HEK293 (cell line): Measurements from ENCODE around the gene ZFPL1.

ENCODE experiments used
- BCL11A ChIP-seq: fragments of 450-650 bp; formaldehyde crosslinking; IDR thresholded peaks from 2 replicates; pipeline ENCODE4 v1.5.1; 2016; ENCODE audit warnings: low read depth, missing biosample characterization, missing genetic modification characterization
- CTCF ChIP-seq: fragments of 450-650 bp; formaldehyde crosslinking; IDR thresholded peaks from 2 replicates; pipeline ENCODE4 v1.5.1; 2016; ENCODE audit warnings: missing biosample characterization, missing genetic modification characterization
- FEZF1 ChIP-seq: fragments of 450-650 bp; formaldehyde crosslinking; IDR thresholded peaks from 2 replicates; pipeline ENCODE4 v1.5.1; 2016; ENCODE audit warnings: missing biosample characterization, missing genetic modification characterization
- GLI4 ChIP-seq: fragments of 450-650 bp; formaldehyde crosslinking; IDR thresholded peaks from 2 replicates; pipeline ENCODE4 v1.5.1; 2016; ENCODE audit warnings: missing biosample characterization, missing genetic modification characterization
- IKZF3 ChIP-seq: fragments of 450-650 bp; IDR thresholded peaks from 2 replicates; pipeline ENCODE4 v1.5.0; 2018; ENCODE audit warnings: missing biosample characterization, mild to moderate bottlenecking, missing genetic modification characterization, moderate library complexity
- KLF1 ChIP-seq: fragments of 450-650 bp; formaldehyde crosslinking; IDR thresholded peaks from 2 replicates; pipeline ENCODE4 v1.5.1; 2016; ENCODE audit warnings: missing biosample characterization, missing genetic modification characterization
- KLF9 ChIP-seq: fragments of 450-650 bp; formaldehyde crosslinking; IDR thresholded peaks from 2 replicates; pipeline ENCODE4 v1.5.1; 2016; ENCODE audit warnings: missing biosample characterization, missing genetic modification characterization, low read depth
- MEIS1 ChIP-seq: sonication (generic); formaldehyde crosslinking; IDR thresholded peaks from 2 replicates; pipeline ENCODE4 v1.8.1; 2022; ENCODE audit warnings: missing genetic modification reagents, mild to moderate bottlenecking, borderline replicate concordance
- OVOL3 ChIP-seq: fragments of 450-650 bp; formaldehyde crosslinking; IDR thresholded peaks from 2 replicates; pipeline ENCODE4 v1.5.1; 2016; ENCODE audit warnings: missing biosample characterization, missing genetic modification characterization
- SP3 ChIP-seq: fragments of 450-650 bp; formaldehyde crosslinking; IDR thresholded peaks from 2 replicates; pipeline ENCODE4 v1.5.1; 2016; ENCODE audit warnings: missing biosample characterization, missing genetic modification characterization
- WT1 ChIP-seq: fragments of 450-650 bp; formaldehyde crosslinking; IDR thresholded peaks from 2 replicates; pipeline ENCODE4 v1.5.1; 2016; ENCODE audit warnings: missing biosample characterization, missing genetic modification characterization
- YY1 ChIP-seq: fragments of 450-650 bp; formaldehyde crosslinking; IDR thresholded peaks from 2 replicates; pipeline ENCODE4 v1.5.1; 2018; ENCODE audit warnings: missing biosample characterization, missing genetic modification characterization
- ZBTB48 ChIP-seq: fragments of 450-650 bp; formaldehyde crosslinking; IDR thresholded peaks from 2 replicates; pipeline ENCODE4 v1.5.1; 2016; ENCODE audit warnings: missing biosample characterization, missing genetic modification characterization
- ZBTB49 ChIP-seq: fragments of 450-650 bp; formaldehyde crosslinking; IDR thresholded peaks from 2 replicates; pipeline ENCODE4 v1.5.1; 2016; ENCODE audit warnings: missing biosample characterization, missing genetic modification characterization, low read depth
- ZBTB8A ChIP-seq: fragments of 450-650 bp; formaldehyde crosslinking; IDR thresholded peaks from 2 replicates; pipeline ENCODE4 v1.5.1; 2016; ENCODE audit warnings: missing biosample characterization, missing genetic modification characterization
- ZFP3 ChIP-seq: fragments of 450-650 bp; formaldehyde crosslinking; IDR thresholded peaks from 2 replicates; pipeline ENCODE4 v1.5.1; 2016; ENCODE audit warnings: low read depth, missing biosample characterization, missing genetic modification characterization
- ZNF138 ChIP-seq: fragments of 450-650 bp; formaldehyde crosslinking; IDR thresholded peaks from 2 replicates; pipeline ENCODE4 v1.5.1; 2016; ENCODE audit warnings: missing biosample characterization, missing genetic modification characterization, borderline replicate concordance
- ZNF146 ChIP-seq: fragments of 450-650 bp; formaldehyde crosslinking; IDR thresholded peaks from 2 replicates; pipeline ENCODE4 v1.5.1; 2016; ENCODE audit warnings: missing biosample characterization, missing genetic modification characterization
- ZNF174 ChIP-seq: fragments of 450-650 bp; formaldehyde crosslinking; IDR thresholded peaks from 2 replicates; pipeline ENCODE4 v1.5.0; 2017; ENCODE audit warnings: missing biosample characterization, mild to moderate bottlenecking, missing genetic modification characterization
- ZNF248 ChIP-seq: fragments of 450-650 bp; formaldehyde crosslinking; IDR thresholded peaks from 2 replicates; pipeline ENCODE4 v1.5.1; 2017; ENCODE audit warnings: missing biosample characterization, missing genetic modification characterization
- ZNF26 ChIP-seq: fragments of 450-650 bp; formaldehyde crosslinking; IDR thresholded peaks from 2 replicates; pipeline ENCODE4 v1.5.1; 2016; ENCODE audit warnings: missing biosample characterization, missing genetic modification characterization
- ZNF274 ChIP-seq, 2 experiments: fragments of 200-500 bp in 1 of 2; fragments of 450-650 bp in 1 of 2; sonication (Bioruptor generic) in 1 of 2; formaldehyde crosslinking in 1 of 2; IDR thresholded peaks; 2 replicates each; pipeline versions ENCODE4 v1.5.1 to v1.6.1; 2014 to 2016; ENCODE audit warnings: borderline replicate concordance in 1 of 2, inconsistent platforms in 1 of 2, low read length in 1 of 2, missing biosample characterization in 1 of 2, missing genetic modification characterization in 1 of 2
- ZNF311 ChIP-seq: fragments of 450-650 bp; formaldehyde crosslinking; IDR thresholded peaks from 2 replicates; pipeline ENCODE4 v1.5.1; 2017; ENCODE audit warnings: missing biosample characterization, missing genetic modification characterization, borderline replicate concordance
- ZNF350 ChIP-seq: fragments of 450-650 bp; formaldehyde crosslinking; IDR thresholded peaks from 2 replicates; pipeline ENCODE4 v1.5.0; 2017; ENCODE audit warnings: missing biosample characterization, mild to moderate bottlenecking, missing genetic modification characterization
- ZNF37A ChIP-seq: fragments of 450-650 bp; IDR thresholded peaks from 2 replicates; pipeline ENCODE4 v1.5.1; 2018; ENCODE audit warnings: missing biosample characterization, missing genetic modification characterization
- ZNF404 ChIP-seq: fragments of 450-650 bp; formaldehyde crosslinking; IDR thresholded peaks from 2 replicates; pipeline ENCODE4 v1.5.1; 2017; ENCODE audit warnings: missing biosample characterization, missing genetic modification characterization
- ZNF433 ChIP-seq: fragments of 450-650 bp; formaldehyde crosslinking; IDR thresholded peaks from 2 replicates; pipeline ENCODE4 v1.5.1; 2016; ENCODE audit warnings: missing biosample characterization, missing genetic modification characterization, low read depth
- ZNF514 ChIP-seq: fragments of 450-650 bp; formaldehyde crosslinking; IDR thresholded peaks from 2 replicates; pipeline ENCODE4 v1.5.1; 2016; ENCODE audit warnings: missing biosample characterization, missing genetic modification characterization
- ZNF530 ChIP-seq: fragments of 450-650 bp; formaldehyde crosslinking; IDR thresholded peaks from 2 replicates; pipeline ENCODE4 v1.5.1; 2016; ENCODE audit warnings: low read depth, missing biosample characterization, missing genetic modification characterization
- ZNF555 ChIP-seq: fragments of 450-650 bp; formaldehyde crosslinking; conservative IDR thresholded peaks from 2 replicates; pipeline ENCODE4 v1.5.1; 2017; ENCODE audit warnings: missing biosample characterization, mild to moderate bottlenecking, missing genetic modification characterization, inconsistent platforms
- ZNF560 ChIP-seq: fragments of 450-650 bp; formaldehyde crosslinking; IDR thresholded peaks from 2 replicates; pipeline ENCODE4 v1.5.1; 2017; ENCODE audit warnings: missing biosample characterization, missing genetic modification characterization, borderline replicate concordance
- ZNF561 ChIP-seq: fragments of 450-650 bp; IDR thresholded peaks from 2 replicates; pipeline ENCODE4 v1.5.1; 2018; ENCODE audit warnings: missing biosample characterization, missing genetic modification characterization, borderline replicate concordance
- ZNF654 ChIP-seq: fragments of 450-650 bp; formaldehyde crosslinking; IDR thresholded peaks from 2 replicates; pipeline ENCODE4 v1.5.1; 2016; ENCODE audit warnings: low read depth, missing biosample characterization, missing genetic modification characterization
- ZNF701 ChIP-seq: fragments of 450-650 bp; formaldehyde crosslinking; IDR thresholded peaks from 2 replicates; pipeline ENCODE4 v1.5.1; 2016; ENCODE audit warnings: missing biosample characterization, missing genetic modification characterization
- ZNF792 ChIP-seq: fragments of 450-650 bp; formaldehyde crosslinking; IDR thresholded peaks from 2 replicates; pipeline ENCODE4 v1.5.1; 2016; ENCODE audit warnings: missing biosample characterization, missing genetic modification characterization
- ZNF830 ChIP-seq: fragments of 450-650 bp; IDR thresholded peaks from 2 replicates; pipeline ENCODE4 v1.5.0; 2018; ENCODE audit warnings: missing biosample characterization, missing genetic modification characterization, low read depth, mild to moderate bottlenecking, moderate library complexity
- ZNF837 ChIP-seq: fragments of 450-650 bp; formaldehyde crosslinking; IDR thresholded peaks from 2 replicates; pipeline ENCODE4 v1.5.1; 2016; ENCODE audit warnings: missing biosample characterization, missing genetic modification characterization
- ZSCAN16 ChIP-seq: fragments of 450-650 bp; formaldehyde crosslinking; IDR thresholded peaks from 2 replicates; pipeline ENCODE4 v1.5.1; 2016; ENCODE audit warnings: missing biosample characterization, missing genetic modification characterization

ZFPL1 gene

GRCh38 chr11:65134240-65134951, 50.4 kb downstream of the ZFPL1 start, which contains the start of gene SYVN1 (continued):
- TF ChIP-seq FEZF1 (no peak; the same call in 1 of the 2 replicates), ZNF792 (no peak), KLF1 (tag by site-specific recombination) (peak; percentile 37; the same call in 1 of the 2 replicates), ZNF654 (tag by site-specific recombination) (no peak), ZBTB48 (no peak), ZNF311 (tag by site-specific recombination) (no peak), ZNF433 (tag by site-specific recombination) (no peak), OVOL3 (tag by site-specific recombination) (no peak), ZSCAN16 (no peak), GLI4 (tag by site-specific recombination) (no peak), CTCF (no peak), ZNF37A (tag by site-specific recombination) (no peak), MEIS1 (no peak), YY1 (tag by site-specific recombination) (peak; percentile 36; the same call in 1 of the 2 replicates), BCL11A (tag by site-specific recombination) (no peak), ZNF146 (tag by site-specific recombination) (no peak), ZNF837 (no peak), WT1 (tag by site-specific recombination) (peak; percentile 50; the same call in 1 of the 2 replicates), ZNF404 (tag by site-specific recombination) (no peak), ZNF530 (no peak), ZNF274 (IDR thresholded peaks at IDR 0.05; ENCODE audit: low read length) (no peak), ZNF274 (tag by site-specific recombination; IDR thresholded peaks at IDR 0.05; ENCODE audit: borderline replicate concordance) (no peak), ZBTB49 (tag by site-specific recombination) (no peak), ZNF514 (tag by site-specific recombination) (no peak), ZFP3 (tag by site-specific recombination) (no peak), IKZF3 (no peak), ZNF138 (tag by site-specific recombination) (no peak), ZNF555 (tag by site-specific recombination) (no peak), SP3 (tag by site-specific recombination) (peak; percentile 54), KLF9 (tag by site-specific recombination) (peak; percentile 75), ZNF174 (tag by site-specific recombination) (no peak), ZNF701 (tag by site-specific recombination) (no peak), ZNF560 (tag by site-specific recombination) (no peak), ZNF561 (tag by site-specific recombination) (peak; percentile 23; the same call in 1 of the 2 replicates), ZNF248 (tag by site-specific recombination) (no peak), ZNF26 (no peak), ZNF830 (tag by site-specific recombination) (no peak), ZBTB8A (no peak), ZNF350 (tag by site-specific recombination) (no peak)
